Esophagus muscularis mucosa (tissue), 4 donors: Measurements from ENCODE around the gene RPUSD1. TPM values are rescaled to one million over a fixed set of nuclear protein-coding genes. Genes with fewer than 3 reads are reported as not detected.
"Not testable (repeated sequence)": the region's sequence is repeated elsewhere in the genome, so short reads cannot be mapped to it uniquely, and the experiment has no call there.

ENCODE experiments used
- DNase-seq: peaks from one replicate; pipeline ENCODE4 v3.0.0-alpha.2; 2017; ENCODE audit errors: extremely low spot score
- H3K27ac ChIP-seq, 4 donors: fragments of 200-600 bp; sonication (generic); replicated peaks in 1 of 4; 1 replicate in 3 of 4; 2 replicates in 1 of 4; pipeline ENCODE4 v1.5.1; 2016 to 2019; ENCODE audit warnings: mild to moderate bottlenecking in 1 of 4
- H3K27me3 ChIP-seq, 4 donors: fragments of 200-600 bp; sonication (generic); one replicate each; pipeline versions ENCODE4 v1.5.1 to v1.6.0; 2016 to 2019
- H3K36me3 ChIP-seq, 4 donors: fragments of 200-600 bp; sonication (generic); one replicate each; pipeline ENCODE4 v1.5.1; 2016 to 2019
- H3K4me1 ChIP-seq, 4 donors: fragments of 200-600 bp; sonication (generic); one replicate each; pipeline ENCODE4 v1.5.1; 2016 to 2019
- H3K4me3 ChIP-seq, 4 donors: fragments of 200-600 bp; sonication (generic); 1 replicate in 2 of 4; 2 replicates in 2 of 4; pipeline ENCODE4 v1.5.1; 2016 to 2019; ENCODE audit warnings: mild to moderate bottlenecking in 4 of 4, moderate library complexity in 1 of 4
- H3K9me3 ChIP-seq, 4 donors: fragments of 200-600 bp; sonication (generic); 1 replicate in 3 of 4; 2 replicates in 1 of 4; pipeline ENCODE4 v1.5.1; 2016 to 2019
- EP300 ChIP-seq: sonication (generic); formaldehyde crosslinking; IDR thresholded peaks from one replicate; pipeline ENCODE4 v1.6.1; 2017; ENCODE audit warnings: antibody characterized with exemption
- POLR2A ChIP-seq: fragments of 450-650 bp; IDR thresholded peaks from one replicate; pipeline ENCODE4 v1.6.1; 2017; ENCODE audit warnings: antibody characterized with exemption, moderate library complexity, mild to moderate bottlenecking, low read depth
- POLR2AphosphoS5 ChIP-seq, 2 donors: sonication (generic); formaldehyde crosslinking; IDR thresholded peaks; one replicate each; pipeline ENCODE4 v1.6.1; 2017; ENCODE audit warnings: antibody characterized with exemption in 2 of 2
- WGBS: methylation state at CpG from one replicate; pipeline ENCODE4 v1.1.5; 2018; 5-methylcytosine and 5-hydroxymethylcytosine counted together
- intact Hi-C: fragments of 100-400 bp; cut with DNase I; formaldehyde crosslinking; loops from one replicate; pipeline ENCODE4 v1.15.1; 2023
- total RNA-seq, 4 donors: library from RNA; depleted of rRNA; stranded (reverse); fragments of >200 nt; gene quantifications; one replicate each; pipeline versions ENCODE4 v1.1.0 to v1.2.1, GENCODE V29; 2016
- TF ChIP-seq, protein P1 (sequence below), 3 experiments: fragments of 200-600 bp in 2 of 3; fragments of 450-650 bp in 1 of 3; sonication (generic) in 2 of 3; IDR thresholded peaks; one replicate each; pipeline ENCODE4 v1.5.1; 2017 to 2019; ENCODE audit warnings: antibody characterized with exemption in 3 of 3, mild to moderate bottlenecking in 2 of 3, moderate library complexity in 1 of 3

RPUSD1 gene
- total RNA-seq, 4 donors from 2014 or later: 10.4 to 29.1 (median 20.4) TPM

DNA sequence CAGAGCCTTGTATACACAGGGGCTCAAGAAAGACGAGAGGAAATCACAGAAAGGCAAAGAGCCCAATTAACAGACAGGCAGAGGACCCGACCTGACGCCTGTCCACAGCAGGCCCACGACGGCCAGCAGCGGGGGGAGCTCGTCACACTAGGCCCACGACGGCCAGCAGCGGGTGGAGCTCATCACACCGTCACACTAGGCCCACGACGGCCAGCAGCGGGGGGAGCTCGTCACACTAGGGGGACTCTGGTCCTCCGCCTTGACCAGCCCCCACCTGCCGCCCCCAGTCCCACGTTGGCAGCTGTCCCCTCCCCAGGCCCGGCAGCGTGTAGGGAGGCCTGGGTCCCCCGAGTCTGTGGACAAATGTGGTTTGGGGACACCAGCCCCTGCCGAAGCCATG, 36.0 kb upstream of the RPUSD1 start:
- Histone ChIP-seq H3K4me3 (no peak overlapping the region), H3K27me3 (peaks cover 0 to 92% (median 4%) of the 10 kb centered on the region in 4 donors), H3K4me1 (peaks cover 3 to 14% (median 12%) of the 10 kb centered on the region in 4 donors), H3K36me3 (no peaks in the 10 kb centered on the region), H3K9me3 (no peaks in the 10 kb centered on the region), H3K27ac (no peak overlapping the region)
- intact Hi-C loops: no loop called here
- no peak for TF ChIP-seq POLR2AphosphoS5 (IDR thresholded peaks at IDR 0.05)
- TF ChIP-seq, protein P1, sequence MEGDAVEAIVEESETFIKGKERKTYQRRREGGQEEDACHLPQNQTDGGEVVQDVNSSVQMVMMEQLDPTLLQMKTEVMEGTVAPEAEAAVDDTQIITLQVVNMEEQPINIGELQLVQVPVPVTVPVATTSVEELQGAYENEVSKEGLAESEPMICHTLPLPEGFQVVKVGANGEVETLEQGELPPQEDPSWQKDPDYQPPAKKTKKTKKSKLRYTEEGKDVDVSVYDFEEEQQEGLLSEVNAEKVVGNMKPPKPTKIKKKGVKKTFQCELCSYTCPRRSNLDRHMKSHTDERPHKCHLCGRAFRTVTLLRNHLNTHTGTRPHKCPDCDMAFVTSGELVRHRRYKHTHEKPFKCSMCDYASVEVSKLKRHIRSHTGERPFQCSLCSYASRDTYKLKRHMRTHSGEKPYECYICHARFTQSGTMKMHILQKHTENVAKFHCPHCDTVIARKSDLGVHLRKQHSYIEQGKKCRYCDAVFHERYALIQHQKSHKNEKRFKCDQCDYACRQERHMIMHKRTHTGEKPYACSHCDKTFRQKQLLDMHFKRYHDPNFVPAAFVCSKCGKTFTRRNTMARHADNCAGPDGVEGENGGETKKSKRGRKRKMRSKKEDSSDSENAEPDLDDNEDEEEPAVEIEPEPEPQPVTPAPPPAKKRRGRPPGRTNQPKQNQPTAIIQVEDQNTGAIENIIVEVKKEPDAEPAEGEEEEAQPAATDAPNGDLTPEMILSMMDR (IDR thresholded peaks at IDR 0.05): no peak
- no peak for TF ChIP-seq POLR2A
- no peak for TF ChIP-seq EP300
- WGBS: 86% methylated on average over 22 of the region's 22 CpGs
- DNase-seq: no peak

DNA sequence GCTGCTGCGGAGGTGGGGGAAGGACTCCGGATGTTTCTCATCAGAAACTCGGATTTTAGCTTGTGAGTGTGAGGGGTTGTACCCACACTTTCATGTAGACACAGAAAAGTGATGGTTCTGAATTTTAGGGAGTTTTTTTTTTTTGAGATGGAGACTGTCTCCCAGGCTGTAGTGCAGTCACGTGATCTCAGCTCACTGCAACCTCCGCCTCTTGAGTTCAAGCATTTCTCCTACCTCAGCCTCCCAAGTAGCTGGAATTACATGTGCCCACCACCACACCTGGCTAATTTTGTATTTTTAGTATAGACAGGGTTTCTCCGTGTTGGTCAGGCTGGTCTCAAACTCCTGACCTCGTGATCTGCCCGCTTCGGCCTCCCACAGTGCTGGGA, 34.7 kb upstream of the RPUSD1 start:
- Histone ChIP-seq H3K4me3 (no peak overlapping the region), H3K27me3 (peaks cover 0 to 94% (median 5%) of the 10 kb centered on the region in 4 donors), H3K36me3 (no peaks in the 10 kb centered on the region), H3K4me1 (peaks cover 3 to 14% (median 12%) of the 10 kb centered on the region in 4 donors), H3K27ac (no peak overlapping the region), H3K9me3 (no peaks in the 10 kb centered on the region)
- intact Hi-C loops: no loop called here
- no peak for DNase-seq
- 93% methylated on average over 9 of the region's 9 CpGs for WGBS
- TF ChIP-seq, protein P1 (IDR thresholded peaks at IDR 0.05): no peak

DNA sequence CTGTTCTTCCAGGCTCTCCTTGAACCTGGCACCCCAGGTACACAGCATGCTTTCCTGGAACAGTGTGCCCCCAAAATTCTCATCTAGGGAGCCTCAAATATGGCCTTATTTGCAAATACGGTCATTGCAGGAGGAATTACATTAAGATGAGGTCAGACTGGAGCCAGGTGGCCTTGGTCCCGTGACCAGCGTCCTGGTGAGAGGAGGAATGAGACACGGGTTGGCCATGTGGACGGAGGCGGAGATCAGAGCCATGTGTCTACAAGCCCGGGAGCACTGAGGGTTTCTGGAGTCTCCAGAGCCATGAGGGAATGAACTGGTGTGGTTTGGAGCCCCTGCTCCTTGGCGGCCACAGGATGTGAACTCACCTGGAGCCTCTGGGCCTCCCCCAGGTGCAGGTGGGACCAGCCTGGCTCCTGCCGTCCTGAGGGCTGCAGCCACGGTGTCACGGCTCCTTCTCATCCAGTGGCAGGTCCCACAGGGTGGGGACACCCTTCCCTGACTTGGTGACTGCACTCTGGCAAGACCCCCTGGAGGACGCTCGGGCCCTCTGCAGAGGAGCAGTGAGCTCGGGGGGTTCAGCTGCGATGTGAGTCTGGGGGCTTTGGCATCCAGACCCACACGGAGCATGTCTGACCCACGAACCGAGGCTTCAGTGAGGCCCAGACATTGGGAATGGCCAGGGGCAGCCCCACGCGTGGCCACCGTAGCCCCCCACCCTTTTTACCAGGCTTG, 34.2 kb upstream of the RPUSD1 start:
- no peak overlapping the region for H3K4me3 ChIP-seq
- no peaks in the 10 kb centered on the region for H3K9me3 ChIP-seq
- peaks cover 0 to 95% (median 8%) of the 10 kb centered on the region in 4 donors for H3K27me3 ChIP-seq
- no peak overlapping the region for H3K27ac ChIP-seq
- 90% methylated on average over 13 of the region's 21 CpGs for WGBS
- no peaks in the 10 kb centered on the region for H3K36me3 ChIP-seq
- TF ChIP-seq, protein P1 (IDR thresholded peaks at IDR 0.05): no peak
- TF ChIP-seq POLR2A (no peak), EP300 (no peak), POLR2AphosphoS5 (IDR thresholded peaks at IDR 0.05) (no peak)
- intact Hi-C loops: no loop called here
- peaks cover 3 to 19% (median 12%) of the 10 kb centered on the region in 4 donors for H3K4me1 ChIP-seq
- no peak for DNase-seq

DNA sequence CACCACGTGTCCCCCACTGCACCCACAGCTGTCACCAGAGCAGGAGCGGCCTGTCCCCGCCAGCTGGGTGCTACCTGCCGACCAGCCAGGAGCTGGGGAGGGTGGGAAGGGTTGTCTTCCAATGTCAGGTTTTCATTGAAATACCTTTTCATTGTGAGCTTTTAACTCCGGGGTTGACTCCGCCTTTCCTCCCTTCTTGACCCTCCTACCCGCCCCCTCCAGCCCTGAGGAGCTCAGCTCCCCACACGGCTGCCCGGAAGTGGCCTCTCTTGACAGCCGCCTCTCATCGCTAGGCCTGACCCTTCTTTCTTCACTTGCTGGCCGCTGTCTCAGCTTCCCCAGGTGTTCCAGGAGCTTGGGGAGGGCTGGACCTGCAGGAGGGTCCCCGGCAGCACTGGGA, 33.6 kb upstream of the RPUSD1 start:
- WGBS: 69% methylated on average over 12 of the region's 13 CpGs
- no peaks in the 10 kb centered on the region for H3K9me3 ChIP-seq
- no peak for DNase-seq
- H3K36me3 ChIP-seq: no peaks in the 10 kb centered on the region
- H3K4me3 ChIP-seq: no peak overlapping the region
- no peak overlapping the region for H3K27ac ChIP-seq
- H3K4me1 ChIP-seq: peaks cover 3 to 24% (median 12%) of the 10 kb centered on the region in 4 donors
- intact Hi-C loops: no loop called here
- peaks cover 0 to 95% (median 12%) of the 10 kb centered on the region in 4 donors for H3K27me3 ChIP-seq
- TF ChIP-seq POLR2A (no peak), EP300 (no peak), POLR2AphosphoS5 (IDR thresholded peaks at IDR 0.05) (no peak)
- TF ChIP-seq, protein P1 (IDR thresholded peaks at IDR 0.05): no peak

DNA sequence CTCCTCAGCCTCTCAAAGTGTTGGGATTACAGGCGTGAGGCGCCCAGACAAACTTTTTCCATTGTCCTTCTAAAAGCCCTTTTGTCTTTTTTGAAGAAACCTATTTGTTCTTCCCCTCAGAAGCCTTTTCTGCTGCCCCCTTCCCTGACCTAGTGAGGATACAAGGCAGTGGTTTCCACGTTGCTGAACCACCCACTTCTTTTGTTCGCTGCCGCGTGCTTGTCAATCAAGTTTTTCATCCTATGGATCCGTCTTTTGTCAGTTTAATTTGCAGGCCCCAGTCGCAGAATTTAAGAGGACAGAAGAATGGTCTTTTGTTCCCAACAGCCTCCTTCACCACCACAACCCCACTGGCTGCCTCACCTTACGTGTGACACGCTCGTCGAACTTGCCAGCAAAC, 32.6 kb upstream of the RPUSD1 start:
- intact Hi-C loops: no loop called here
- TF ChIP-seq, protein P1 (IDR thresholded peaks at IDR 0.05): no peak
- TF ChIP-seq POLR2AphosphoS5 (IDR thresholded peaks at IDR 0.05) (no peak), POLR2A (no peak), EP300 (no peak)
- H3K36me3 ChIP-seq: no peaks in the 10 kb centered on the region
- H3K27ac ChIP-seq: no peak overlapping the region
- H3K4me3 ChIP-seq: no peak overlapping the region
- peaks cover 3 to 23% (median 11%) of the 10 kb centered on the region in 4 donors for H3K4me1 ChIP-seq
- 85% methylated on average over 12 of the region's 12 CpGs for WGBS
- no peaks in the 10 kb centered on the region for H3K9me3 ChIP-seq
- peaks cover 0 to 99% (median 15%) of the 10 kb centered on the region in 4 donors for H3K27me3 ChIP-seq
- DNase-seq: no peak

DNA sequence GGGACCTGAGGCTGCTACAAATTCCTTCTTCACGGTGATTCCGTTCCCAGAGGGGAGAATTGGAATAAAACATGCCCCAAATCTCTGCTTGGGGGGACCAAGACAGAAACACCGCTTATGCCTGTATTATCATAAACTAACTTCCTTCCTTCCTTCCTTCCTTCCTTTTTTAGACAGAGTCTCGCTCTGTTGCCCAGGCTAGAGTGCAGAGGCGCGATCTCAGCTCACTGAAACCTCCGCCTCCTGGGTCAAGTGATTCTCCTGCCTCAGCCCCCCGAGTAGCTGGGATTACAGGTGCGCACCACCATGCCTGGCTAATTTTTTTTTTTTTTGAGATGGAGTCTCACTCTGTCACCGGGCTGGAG, 31.8 kb upstream of the RPUSD1 start:
- H3K4me3 ChIP-seq, intact Hi-C loops, DNase-seq, H3K36me3 ChIP-seq, H3K9me3 ChIP-seq, H3K27ac ChIP-seq: not testable (repeated sequence)
- Histone ChIP-seq H3K27me3 (peaks cover 0 to 100% (median 18%) of the 10 kb centered on the region in 4 donors), H3K4me1 (peaks cover under 1 to 16% (median 4%) of the 10 kb centered on the region in 4 donors)
- WGBS: 64% methylated on average over 10 of the region's 10 CpGs
